Measurements from ENCODE around the gene CRHR2.
"Not testable (repeated sequence)": the region's sequence is repeated elsewhere in the genome, so short reads cannot be mapped to it uniquely, and the experiment has no call there.

CRHR2 gene

DNA sequence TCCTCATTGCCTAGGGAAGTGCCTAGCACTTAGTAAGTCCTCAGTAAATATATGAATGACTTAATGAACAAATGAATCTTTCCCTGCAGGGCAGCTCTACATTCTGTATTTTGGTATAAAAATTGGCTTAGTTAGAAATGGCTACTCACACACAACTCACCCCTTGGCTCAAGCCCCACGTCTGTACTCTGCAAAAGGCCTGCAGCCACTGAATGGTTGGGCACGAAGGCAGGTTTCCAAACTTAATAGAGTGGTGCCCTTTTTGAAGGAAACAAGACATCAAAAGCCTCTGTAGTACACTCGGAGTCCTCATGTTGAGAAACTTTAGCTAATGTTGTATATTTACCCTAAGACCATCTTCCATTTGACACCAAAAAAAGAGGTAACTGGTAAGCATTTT is 36.6 kb downstream of the CRHR2 start:
- Mint-ChIP-seq H3K27ac (no peak overlapping the region), H3K27me3 (no peaks in the 10 kb centered on the region), H3K4me1 (no peaks in the 10 kb centered on the region), H3K4me3 (no peak overlapping the region), H3K9me3 (no peaks in the 10 kb centered on the region), H3K36me3 (ENCODE audit: low read depth) (peaks cover 23% of the 10 kb centered on the region)
- no peak for ATAC-seq
- DNase-seq = no peak

DNA sequence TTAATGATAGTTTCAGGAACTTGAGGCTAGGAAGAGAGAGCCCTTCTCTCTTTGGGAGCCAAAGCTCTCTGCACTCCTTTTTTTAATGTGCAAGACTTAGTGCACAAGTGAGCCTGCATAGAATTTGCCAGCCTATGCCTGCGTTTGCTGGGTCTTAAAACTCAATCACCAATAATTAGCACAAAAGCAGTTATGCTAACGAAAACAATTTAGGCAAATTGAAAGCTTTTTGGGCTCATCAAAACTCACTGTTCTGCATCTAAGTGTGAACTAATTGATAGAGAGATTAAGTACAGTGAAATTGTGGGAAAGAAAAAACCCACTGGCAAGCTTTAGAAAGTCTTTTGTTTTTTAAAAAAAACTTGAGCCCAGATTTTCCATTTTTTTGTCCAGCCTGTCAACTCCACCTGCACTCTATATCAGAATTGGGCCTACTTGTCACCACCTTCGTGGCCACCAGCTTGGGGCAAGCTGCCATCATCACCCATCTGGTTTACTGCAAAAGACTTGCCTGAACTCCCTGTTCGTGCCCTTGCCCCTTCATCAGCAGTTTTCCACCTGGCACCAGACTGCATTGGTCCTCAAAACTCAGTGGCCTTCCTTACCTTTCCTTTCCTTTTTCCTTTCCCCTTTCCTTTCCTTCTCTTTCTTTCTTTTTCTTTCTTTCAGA is 37.8 kb downstream of the CRHR2 start:
- DNase-seq = no peak
- no peaks in the 10 kb centered on the region for H3K4me1 Mint-ChIP-seq
- no peaks in the 10 kb centered on the region for H3K27me3 Mint-ChIP-seq
- no peaks in the 10 kb centered on the region for H3K9me3 Mint-ChIP-seq
- no peak for ATAC-seq
- no peak overlapping the region for H3K27ac Mint-ChIP-seq
- no peak overlapping the region for H3K4me3 Mint-ChIP-seq
- peaks cover 23% of the 10 kb centered on the region for H3K36me3 Mint-ChIP-seq (ENCODE audit: low read depth)

GRCh38 chr7:30642789-30643188 is 39.5 kb downstream of the CRHR2 start:
- Mint-ChIP-seq H3K9me3 (no peaks in the 10 kb centered on the region), H3K36me3 (ENCODE audit: low read depth) (peaks cover 25% of the 10 kb centered on the region), H3K4me1 (no peaks in the 10 kb centered on the region), H3K4me3 (no peak overlapping the region), H3K27me3 (no peaks in the 10 kb centered on the region), H3K27ac (no peak overlapping the region)
- ATAC-seq = no peak
- DNase-seq = no peak

DNA sequence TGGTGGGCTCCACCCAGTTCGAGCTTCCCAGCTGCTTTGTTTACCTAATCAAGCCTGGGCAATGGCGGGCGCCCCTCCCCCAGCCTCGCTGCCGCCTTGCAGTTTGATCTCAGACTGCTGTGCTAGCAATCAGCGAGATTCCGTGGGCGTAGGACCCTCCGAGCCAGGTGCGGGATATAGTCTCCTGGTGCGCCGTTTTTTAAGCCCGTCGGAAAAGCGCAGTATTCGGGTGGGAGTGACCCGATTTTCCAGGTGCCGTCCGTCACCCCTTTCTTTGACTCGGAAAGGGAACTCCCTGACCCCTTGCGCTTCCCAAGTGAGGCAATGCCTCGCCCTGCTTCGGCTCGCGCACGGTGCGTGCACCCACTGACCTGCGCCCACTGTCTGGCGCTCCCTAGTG is 39.9 kb downstream of the CRHR2 start:
- H3K4me3 Mint-ChIP-seq, H3K27me3 Mint-ChIP-seq, H3K27ac Mint-ChIP-seq, H3K9me3 Mint-ChIP-seq, H3K4me1 Mint-ChIP-seq, ATAC-seq, DNase-seq: not testable (repeated sequence)
- peaks cover 25% of the 10 kb centered on the region for H3K36me3 Mint-ChIP-seq (ENCODE audit: low read depth)

GRCh38 chr7:30635798-30636197 is 46.5 kb downstream of the CRHR2 start:
- H3K36me3 Mint-ChIP-seq (ENCODE audit: low read depth) = peaks cover 52% of the 10 kb centered on the region
- H3K27me3 Mint-ChIP-seq = no peaks in the 10 kb centered on the region
- no peak overlapping the region for H3K4me3 Mint-ChIP-seq
- no peak for ATAC-seq
- H3K27ac Mint-ChIP-seq = no peak overlapping the region
- no peak for DNase-seq
- H3K9me3 Mint-ChIP-seq = peaks cover 7% of the 10 kb centered on the region
- no peaks in the 10 kb centered on the region for H3K4me1 Mint-ChIP-seq

- Mint-ChIP-seq H3K4me1 (no peaks in the 10 kb centered on the region), H3K27ac (no peak overlapping the region), H3K4me3 (no peak overlapping the region), H3K27me3 (no peaks in the 10 kb centered on the region), H3K9me3 (peaks cover 7% of the 10 kb centered on the region), H3K36me3 (ENCODE audit: low read depth) (peaks cover 56% of the 10 kb centered on the region)
- ATAC-seq (no peak), DNase-seq (no peak)
Measured at GRCh38 chr7:30634634-30635201, 47.5 kb downstream of the CRHR2 start.

DNA sequence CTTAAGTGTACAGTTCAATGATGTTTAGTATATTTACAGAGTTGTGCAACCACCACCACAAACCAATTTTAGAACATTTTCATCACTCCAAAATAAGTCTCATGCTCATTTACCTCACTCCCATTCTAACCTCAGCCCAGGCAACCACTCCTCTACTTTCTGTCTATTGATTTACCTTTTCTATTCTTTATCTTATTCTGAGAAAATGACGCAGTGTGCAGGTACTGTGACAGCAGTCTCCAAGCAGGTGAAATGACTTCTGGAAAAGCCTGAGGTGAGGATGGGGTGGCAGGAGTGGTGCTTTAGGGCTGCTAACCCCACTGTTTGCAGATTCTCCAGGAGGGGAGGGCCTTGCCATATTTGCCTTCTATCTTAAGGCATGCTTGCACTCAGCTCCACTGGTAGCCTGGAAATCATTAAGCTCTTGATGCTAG is 48.0 kb downstream of the CRHR2 start:
- no peaks in the 10 kb centered on the region for H3K27me3 Mint-ChIP-seq
- no peak overlapping the region for H3K27ac Mint-ChIP-seq
- no peak overlapping the region for H3K4me3 Mint-ChIP-seq
- DNase-seq (no peak), ATAC-seq (no peak)
- peaks cover 60% of the 10 kb centered on the region for H3K36me3 Mint-ChIP-seq (ENCODE audit: low read depth)
- H3K4me1 Mint-ChIP-seq = no peaks in the 10 kb centered on the region
- H3K9me3 Mint-ChIP-seq = peaks cover 7% of the 10 kb centered on the region

GRCh38 chr7:30633223-30633622 is 49.0 kb downstream of the CRHR2 start:
- Mint-ChIP-seq H3K4me1 (no peaks in the 10 kb centered on the region), H3K36me3 (ENCODE audit: low read depth) (peaks cover 69% of the 10 kb centered on the region)

DNA sequence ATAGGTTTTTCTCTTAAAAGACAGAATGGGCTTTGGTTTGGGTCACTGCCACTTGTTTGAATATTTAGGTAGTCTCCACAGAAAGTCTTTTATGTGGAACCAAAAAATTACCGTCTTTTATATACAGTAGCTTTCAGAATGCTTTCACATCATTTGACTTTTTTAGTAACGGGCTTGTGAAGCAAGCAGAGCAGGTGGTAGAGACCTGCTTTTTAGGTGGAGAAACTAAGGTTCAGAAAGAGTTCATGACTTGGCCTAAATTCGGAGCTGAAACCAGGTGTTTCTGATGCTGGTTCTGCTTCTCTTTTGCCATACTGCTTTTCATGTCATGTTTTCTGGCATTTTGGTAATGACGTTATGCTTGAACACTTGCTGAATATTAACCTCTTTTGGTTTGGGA is 51.3 kb downstream of the CRHR2 start:
- no peak overlapping the region for H3K27ac Mint-ChIP-seq
- H3K36me3 Mint-ChIP-seq (ENCODE audit: low read depth) = peaks cover 83% of the 10 kb centered on the region
- H3K4me1 Mint-ChIP-seq = peaks cover 14% of the 10 kb centered on the region

More at GRCh38 chr7:30633223-30633622, 49.0 kb downstream of the CRHR2 start:
- Mint-ChIP-seq H3K9me3 (peaks cover 7% of the 10 kb centered on the region), H3K4me3 (no peak overlapping the region), H3K27ac (peak overlapping the region; percentile 10), H3K27me3 (no peaks in the 10 kb centered on the region)
- ATAC-seq (no peak), DNase-seq (no peak)

GRCh38 chr7:30627026-30627425 is 55.2 kb downstream of the CRHR2 start:
- H3K27ac Mint-ChIP-seq = peak overlapping the region; percentile 76

More for the DNA sequence above, 51.3 kb downstream of the CRHR2 start:
- no peak for ATAC-seq
- H3K9me3 Mint-ChIP-seq = peaks cover 7% of the 10 kb centered on the region
- no peaks in the 10 kb centered on the region for H3K27me3 Mint-ChIP-seq
- DNase-seq = no peak
- no peak overlapping the region for H3K4me3 Mint-ChIP-seq

DNA sequence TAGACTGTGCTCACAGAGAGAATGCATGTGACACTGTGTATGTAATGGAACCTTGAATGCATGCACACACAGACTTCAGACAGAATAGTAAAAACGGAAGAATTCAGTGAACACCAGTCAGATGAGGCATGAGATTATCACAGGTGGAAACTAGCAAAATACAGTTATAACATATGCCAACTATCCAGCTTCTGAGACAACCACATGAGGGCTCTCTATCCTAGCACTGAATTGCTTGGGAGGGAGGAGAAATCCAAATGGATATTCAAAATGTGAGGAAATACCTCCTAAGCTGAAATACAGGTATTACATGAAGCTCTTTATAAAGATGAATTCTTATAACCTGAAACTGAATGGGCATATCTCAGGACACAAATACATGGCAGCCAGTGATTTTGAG is 57.0 kb downstream of the CRHR2 start:
- Mint-ChIP-seq H3K27ac (peak overlapping the region; percentile 10), H3K9me3 (no peaks in the 10 kb centered on the region), H3K27me3 (no peaks in the 10 kb centered on the region), H3K4me3 (no peak overlapping the region), H3K36me3 (ENCODE audit: low read depth) (peaks cover 76% of the 10 kb centered on the region), H3K4me1 (peaks cover 27% of the 10 kb centered on the region)
- peak; percentile 22 for ATAC-seq
- no peak for DNase-seq

More at GRCh38 chr7:30627026-30627425, 55.2 kb downstream of the CRHR2 start:
- peaks cover 27% of the 10 kb centered on the region for H3K4me1 Mint-ChIP-seq
- peaks cover 78% of the 10 kb centered on the region for H3K36me3 Mint-ChIP-seq (ENCODE audit: low read depth)
- H3K27me3 Mint-ChIP-seq = no peaks in the 10 kb centered on the region
- H3K4me3 Mint-ChIP-seq = no peak overlapping the region
- H3K9me3 Mint-ChIP-seq = no peaks in the 10 kb centered on the region
- ATAC-seq (peak; percentile 94), DNase-seq (no peak)

- H3K4me3 Mint-ChIP-seq = no peak overlapping the region
- ATAC-seq (no peak), DNase-seq (no peak)
- H3K4me1 Mint-ChIP-seq = peaks cover under 1% of the 10 kb centered on the region
- H3K27ac Mint-ChIP-seq = no peak overlapping the region
- no peaks in the 10 kb centered on the region for H3K27me3 Mint-ChIP-seq
- peaks cover 77% of the 10 kb centered on the region for H3K36me3 Mint-ChIP-seq (ENCODE audit: low read depth)
- H3K9me3 Mint-ChIP-seq = no peaks in the 10 kb centered on the region
Measured at GRCh38 chr7:30618961-30619360, 63.3 kb downstream of the CRHR2 start.

DNA sequence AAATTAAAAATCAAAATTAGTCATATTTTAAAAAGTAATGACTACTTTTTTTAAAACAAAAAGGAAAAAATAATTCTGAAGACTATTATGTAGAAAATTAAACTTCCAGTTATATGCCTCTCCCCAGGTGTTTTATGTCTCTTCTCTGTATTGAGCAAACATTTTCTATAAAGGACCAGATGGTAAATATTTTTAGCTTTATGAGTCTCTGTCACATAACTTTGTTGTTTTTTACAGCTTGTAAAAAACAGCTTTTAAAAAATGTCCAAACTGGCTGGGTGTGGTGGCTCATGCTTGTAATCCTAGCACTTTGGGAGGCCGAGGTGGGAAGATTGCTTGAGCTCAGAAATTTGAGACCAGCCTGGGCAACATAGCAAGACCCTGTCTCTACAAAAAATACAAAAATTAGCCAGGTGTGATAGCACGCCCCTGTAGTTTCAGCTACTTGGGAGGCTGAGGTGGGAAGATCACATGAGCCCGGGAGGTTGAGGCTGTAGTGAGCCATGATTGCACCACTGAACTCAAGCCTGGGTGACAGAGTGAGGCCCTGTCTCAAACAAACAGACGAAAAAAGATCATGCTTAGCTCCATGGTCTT is 64.1 kb downstream of the CRHR2 start:
- H3K36me3 Mint-ChIP-seq (ENCODE audit: low read depth) = peaks cover 78% of the 10 kb centered on the region
- H3K4me1 Mint-ChIP-seq = peaks cover 8% of the 10 kb centered on the region
- H3K27me3 Mint-ChIP-seq = no peaks in the 10 kb centered on the region

GRCh38 chr7:30617359-30617758 is 64.9 kb downstream of the CRHR2 start:
- Mint-ChIP-seq H3K36me3 (ENCODE audit: low read depth) (peaks cover 84% of the 10 kb centered on the region), H3K27ac (no peak overlapping the region), H3K27me3 (no peaks in the 10 kb centered on the region), H3K9me3 (no peaks in the 10 kb centered on the region), H3K4me3 (no peak overlapping the region), H3K4me1 (peaks cover 16% of the 10 kb centered on the region)
- ATAC-seq (no peak), DNase-seq (no peak)

More for the DNA sequence above, 64.1 kb downstream of the CRHR2 start:
- Mint-ChIP-seq H3K27ac (no peak overlapping the region), H3K4me3 (no peak overlapping the region), H3K9me3 (no peaks in the 10 kb centered on the region)
- DNase-seq = no peak
- no peak for ATAC-seq

DNA sequence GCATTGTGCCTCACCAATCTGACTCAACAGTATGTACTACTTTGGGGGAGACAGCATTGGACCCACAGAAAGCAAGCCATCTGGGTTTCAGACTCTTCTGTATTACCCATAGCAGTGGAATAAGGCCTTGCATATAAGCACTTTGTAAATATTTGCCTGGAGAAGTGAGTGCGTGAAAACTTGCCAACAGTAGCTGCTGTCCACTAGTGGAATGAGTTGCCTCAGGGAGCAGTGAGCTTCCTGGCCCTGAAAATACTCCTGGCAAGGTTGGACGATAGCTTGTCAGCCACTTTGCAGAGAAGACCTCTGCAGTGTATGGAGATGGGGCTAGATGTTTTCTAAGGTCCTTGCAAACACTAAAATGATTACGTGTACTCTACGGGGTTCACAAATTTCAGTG is 65.9 kb downstream of the CRHR2 start:
- no peak for ATAC-seq
- H3K27ac Mint-ChIP-seq = no peak overlapping the region
- H3K9me3 Mint-ChIP-seq = no peaks in the 10 kb centered on the region

More for the DNA sequence above, 65.9 kb downstream of the CRHR2 start:
- DNase-seq = no peak
- Mint-ChIP-seq H3K4me3 (no peak overlapping the region), H3K36me3 (ENCODE audit: low read depth) (peaks cover 82% of the 10 kb centered on the region), H3K4me1 (peaks cover 25% of the 10 kb centered on the region), H3K27me3 (no peaks in the 10 kb centered on the region)

All from activated naive CD8-positive, alpha-beta T cell treated with anti-CD3 and anti-CD28 coated beads, Interleukin-2, amount 50 U/mL, for 24 hours (primary cell).